DOHH2 (cell line): ENCODE measurements around the gene HECW1.

Experiments
- EZH2phosphoT487 ChIP-seq: fragments of 200-600 bp; sonication (generic); IDR thresholded peaks from 2 replicates; pipeline ENCODE4 v1.6.1; 2017; ENCODE audit warnings: borderline replicate concordance, mild to moderate bottlenecking, antibody characterized with exemption, low read length, moderate library complexity, mixed read lengths
- TF ChIP-seq, protein P1 (sequence below): fragments of 200-600 bp; sonication (generic); IDR thresholded peaks from one replicate; pipeline ENCODE4 v1.5.1; 2014; ENCODE audit warnings: antibody characterized with exemption, mild to moderate bottlenecking, low read depth, low read length; ENCODE audit not compliant: poor library complexity, severe bottlenecking

DNA sequence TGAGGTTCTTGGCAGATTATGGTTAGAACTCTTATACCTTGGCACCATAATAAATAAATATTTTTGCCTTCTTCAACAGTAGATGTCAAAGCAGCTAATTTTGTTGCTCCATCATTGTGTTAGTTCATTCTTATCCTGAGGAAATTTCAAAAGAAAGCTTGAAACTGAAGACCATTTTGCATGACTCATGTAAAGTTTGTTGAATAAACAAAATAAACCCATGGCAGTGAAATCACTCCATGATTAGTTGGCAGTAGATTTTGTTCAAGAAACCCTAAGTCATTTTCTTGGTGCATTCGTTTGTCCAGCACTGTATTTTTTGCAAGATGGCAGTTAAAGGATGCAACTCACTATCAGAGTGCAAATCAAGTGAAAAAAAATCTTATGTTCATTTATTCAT, 91.6 kb downstream of the HECW1 start:
- TF ChIP-seq, protein P1, sequence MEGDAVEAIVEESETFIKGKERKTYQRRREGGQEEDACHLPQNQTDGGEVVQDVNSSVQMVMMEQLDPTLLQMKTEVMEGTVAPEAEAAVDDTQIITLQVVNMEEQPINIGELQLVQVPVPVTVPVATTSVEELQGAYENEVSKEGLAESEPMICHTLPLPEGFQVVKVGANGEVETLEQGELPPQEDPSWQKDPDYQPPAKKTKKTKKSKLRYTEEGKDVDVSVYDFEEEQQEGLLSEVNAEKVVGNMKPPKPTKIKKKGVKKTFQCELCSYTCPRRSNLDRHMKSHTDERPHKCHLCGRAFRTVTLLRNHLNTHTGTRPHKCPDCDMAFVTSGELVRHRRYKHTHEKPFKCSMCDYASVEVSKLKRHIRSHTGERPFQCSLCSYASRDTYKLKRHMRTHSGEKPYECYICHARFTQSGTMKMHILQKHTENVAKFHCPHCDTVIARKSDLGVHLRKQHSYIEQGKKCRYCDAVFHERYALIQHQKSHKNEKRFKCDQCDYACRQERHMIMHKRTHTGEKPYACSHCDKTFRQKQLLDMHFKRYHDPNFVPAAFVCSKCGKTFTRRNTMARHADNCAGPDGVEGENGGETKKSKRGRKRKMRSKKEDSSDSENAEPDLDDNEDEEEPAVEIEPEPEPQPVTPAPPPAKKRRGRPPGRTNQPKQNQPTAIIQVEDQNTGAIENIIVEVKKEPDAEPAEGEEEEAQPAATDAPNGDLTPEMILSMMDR: no peak
- TF ChIP-seq EZH2phosphoT487: no peak
